Fibroblast of lung (primary cell): ENCODE results near the gene XPO6. TPM values are rescaled to one million over a fixed set of nuclear protein-coding genes. Genes with fewer than 3 reads are reported as not detected.

Source experiments
- DNase-seq, 2 donors: peaks; one replicate each; pipeline versions ENCODE4 v3.0.0 to v3.0.0-alpha.2; 2010; ENCODE audit warnings: low read depth in 2 of 2
- H2AFZ ChIP-seq: 2 replicates; pipeline ENCODE4 v1.5.1; 2012; ENCODE audit warnings: low read length, control low read depth, inconsistent platforms
- H3K27ac ChIP-seq: 2 replicates; pipeline ENCODE4 v1.5.1; 2011; ENCODE audit warnings: low read length, control low read depth; ENCODE audit not compliant: insufficient read depth
- H3K27me3 ChIP-seq: 2 replicates; pipeline ENCODE4 v1.5.1; 2011; ENCODE audit warnings: mild to moderate bottlenecking, low read length; ENCODE audit not compliant: control insufficient read depth, insufficient read depth
- H3K36me3 ChIP-seq: 2 replicates; pipeline ENCODE4 v1.5.1; 2011; ENCODE audit warnings: low read length; ENCODE audit not compliant: control insufficient read depth, insufficient read depth
- H3K4me1 ChIP-seq: 2 replicates; pipeline ENCODE4 v1.5.1; 2011; ENCODE audit warnings: low read length; ENCODE audit not compliant: control insufficient read depth, insufficient read depth; ENCODE audit errors: extremely low read depth
- H3K4me2 ChIP-seq: 2 replicates; pipeline ENCODE4 v1.5.1; 2011; ENCODE audit warnings: low read length, control low read depth; ENCODE audit not compliant: insufficient read depth; ENCODE audit errors: extremely low read depth
- H3K4me3 ChIP-seq, 4 experiments: fragments of 200-600 bp in 1 of 4; sonication (generic) in 1 of 4; replicated peaks in 1 of 4; 2 replicates each; pipeline ENCODE4 v1.5.1; 2011 to 2016; ENCODE audit warnings: low read length in 4 of 4, low read depth in 3 of 4, mild to moderate bottlenecking in 3 of 4, control low read depth in 2 of 4, inconsistent platforms in 1 of 4, mixed read lengths in 1 of 4; ENCODE audit not compliant: insufficient read depth in 1 of 4; ENCODE audit errors: control extremely low read depth in 1 of 4
- H3K79me2 ChIP-seq: 2 replicates; pipeline ENCODE4 v1.5.1; 2012; ENCODE audit warnings: mild to moderate bottlenecking, low read length, inconsistent platforms; ENCODE audit not compliant: control insufficient read depth, insufficient read depth
- H3K9ac ChIP-seq: 2 replicates; pipeline ENCODE4 v1.5.1; 2011; ENCODE audit warnings: mild to moderate bottlenecking, low read length, control low read depth; ENCODE audit not compliant: insufficient read depth
- H3K9me3 ChIP-seq: 2 replicates; pipeline ENCODE4 v1.5.1; 2012; ENCODE audit warnings: low read depth, low read length; ENCODE audit not compliant: control insufficient read depth, insufficient read depth
- H4K20me1 ChIP-seq: 2 replicates; pipeline ENCODE4 v1.5.1; 2011; ENCODE audit warnings: low read length; ENCODE audit not compliant: control insufficient read depth, insufficient read depth; ENCODE audit errors: extremely low read depth
- CTCF ChIP-seq, 2 donors: IDR thresholded peaks in 1 of 2; conservative IDR thresholded peaks in 1 of 2; 1 replicate in 1 of 2; 2 replicates in 1 of 2; pipeline ENCODE4 v1.5.1; 2011 to 2012; ENCODE audit warnings: low read length in 2 of 2, control low read depth in 1 of 2, inconsistent platforms in 1 of 2, low read depth in 1 of 2, mild to moderate bottlenecking in 1 of 2
- EZH2 ChIP-seq: IDR thresholded peaks from 2 replicates; pipeline ENCODE4 v1.5.1; 2012; ENCODE audit warnings: low read length, control low read depth, mild to moderate bottlenecking; ENCODE audit errors: missing control alignments
- polyA plus RNA-seq, 2 donors: library from polyadenylated mRNA; depleted of rRNA in 1 of 2; stranded (reverse) in 1 of 2; unstranded in 1 of 2; fragments of >200 nt; gene quantifications; 2 replicates each; pipeline ENCODE4 v1.2.1, GENCODE V29; 2011 to 2012; ENCODE audit warnings: missing spikeins in 1 of 2
- total RNA-seq: library from RNA; depleted of rRNA; stranded (reverse); fragments of >200 nt; gene quantifications from 2 replicates; pipeline ENCODE4 v1.2.1, GENCODE V29; 2014

Gene XPO6
- total and polyA plus RNA-seq, 2 donors (not counting 1 experiment from before 2014, with no cell fraction given): 134 to 185 TPM

GRCh38 chr16:28179354-28179753 is 32.4 kb downstream of the XPO6 start:
- peaks cover 25% of the 10 kb centered on the region for H3K4me1 ChIP-seq
- no peak overlapping the region for H2AFZ ChIP-seq
- no peak overlapping the region for H3K9ac ChIP-seq
- peaks cover 2% of the 10 kb centered on the region for H4K20me1 ChIP-seq
- peaks cover 84% of the 10 kb centered on the region for H3K79me2 ChIP-seq
- H3K36me3 ChIP-seq: peaks cover 12% of the 10 kb centered on the region
- H3K9me3 ChIP-seq: no peaks in the 10 kb centered on the region
- no peak overlapping the region for H3K4me2 ChIP-seq
- no peaks in the 10 kb centered on the region for H3K27me3 ChIP-seq
- peak overlapping the region; percentile 4 for H3K27ac ChIP-seq
- no peak for DNase-seq
- H3K4me3 ChIP-seq: no peak overlapping the region
- TF ChIP-seq CTCF (conservative IDR thresholded peaks at IDR 0.05 in 1 of 2, IDR thresholded peaks at IDR 0.05 in 1 of 2; ENCODE audit: low read depth in 1 of 2, low read length in 2 of 2) (no peak), EZH2 (no peak)

- Histone ChIP-seq H3K79me2 (peaks cover 70% of the 10 kb centered on the region), H3K27ac (no peak overlapping the region), H3K27me3 (no peaks in the 10 kb centered on the region), H4K20me1 (peaks cover 2% of the 10 kb centered on the region), H3K4me1 (peaks cover 5% of the 10 kb centered on the region), H3K9ac (no peak overlapping the region), H3K9me3 (no peaks in the 10 kb centered on the region), H3K36me3 (peaks cover 19% of the 10 kb centered on the region), H2AFZ (no peak overlapping the region), H3K4me3 (no peak overlapping the region), H3K4me2 (no peak overlapping the region)
- no peak for DNase-seq
- TF ChIP-seq EZH2 (no peak), CTCF (conservative IDR thresholded peaks at IDR 0.05 in 1 of 2, IDR thresholded peaks at IDR 0.05 in 1 of 2; ENCODE audit: low read depth in 1 of 2, low read length in 2 of 2) (no peak)
Measured at GRCh38 chr16:28175715-28176114, 36.0 kb downstream of the XPO6 start.

GRCh38 chr16:28172336-28172735 is 39.4 kb downstream of the XPO6 start:
- no peak overlapping the region for H3K27ac ChIP-seq
- no peak overlapping the region for H3K4me3 ChIP-seq
- no peak overlapping the region for H3K9ac ChIP-seq
- peaks cover 50% of the 10 kb centered on the region for H3K79me2 ChIP-seq
- H2AFZ ChIP-seq: no peak overlapping the region
- peaks cover 2% of the 10 kb centered on the region for H4K20me1 ChIP-seq
- DNase-seq: no peak
- no peaks in the 10 kb centered on the region for H3K4me1 ChIP-seq
- peaks cover 25% of the 10 kb centered on the region for H3K36me3 ChIP-seq
- H3K27me3 ChIP-seq: no peaks in the 10 kb centered on the region
- H3K4me2 ChIP-seq: no peak overlapping the region
- TF ChIP-seq CTCF (conservative IDR thresholded peaks at IDR 0.05 in 1 of 2, IDR thresholded peaks at IDR 0.05 in 1 of 2; ENCODE audit: low read depth in 1 of 2, low read length in 2 of 2) (no peak), EZH2 (no peak)
- no peaks in the 10 kb centered on the region for H3K9me3 ChIP-seq
